Measurements from ENCODE around the gene KHDRBS2.

GRCh38 chr6:62042429-62042828 lies 243.6 kb downstream of the KHDRBS2 start:
- TF ChIP-seq, protein P1, sequence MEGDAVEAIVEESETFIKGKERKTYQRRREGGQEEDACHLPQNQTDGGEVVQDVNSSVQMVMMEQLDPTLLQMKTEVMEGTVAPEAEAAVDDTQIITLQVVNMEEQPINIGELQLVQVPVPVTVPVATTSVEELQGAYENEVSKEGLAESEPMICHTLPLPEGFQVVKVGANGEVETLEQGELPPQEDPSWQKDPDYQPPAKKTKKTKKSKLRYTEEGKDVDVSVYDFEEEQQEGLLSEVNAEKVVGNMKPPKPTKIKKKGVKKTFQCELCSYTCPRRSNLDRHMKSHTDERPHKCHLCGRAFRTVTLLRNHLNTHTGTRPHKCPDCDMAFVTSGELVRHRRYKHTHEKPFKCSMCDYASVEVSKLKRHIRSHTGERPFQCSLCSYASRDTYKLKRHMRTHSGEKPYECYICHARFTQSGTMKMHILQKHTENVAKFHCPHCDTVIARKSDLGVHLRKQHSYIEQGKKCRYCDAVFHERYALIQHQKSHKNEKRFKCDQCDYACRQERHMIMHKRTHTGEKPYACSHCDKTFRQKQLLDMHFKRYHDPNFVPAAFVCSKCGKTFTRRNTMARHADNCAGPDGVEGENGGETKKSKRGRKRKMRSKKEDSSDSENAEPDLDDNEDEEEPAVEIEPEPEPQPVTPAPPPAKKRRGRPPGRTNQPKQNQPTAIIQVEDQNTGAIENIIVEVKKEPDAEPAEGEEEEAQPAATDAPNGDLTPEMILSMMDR (conservative IDR thresholded peaks at IDR 0.05; ENCODE audit: low read depth, low read length) = no peak
- TF ChIP-seq EZH2 (IDR thresholded peaks at IDR 0.05; ENCODE audit: borderline replicate concordance, low read depth, low read length, poor library complexity, severe bottlenecking) = no peak
